ENCODE data around the gene PANK3. TPM values are rescaled to one million over a fixed set of nuclear protein-coding genes. Genes with fewer than 3 reads are reported as not detected.

Gene PANK3
- total and polyA plus RNA-seq, 4 donors, result 51.4 to 161 (median 71.1) TPM

DNA sequence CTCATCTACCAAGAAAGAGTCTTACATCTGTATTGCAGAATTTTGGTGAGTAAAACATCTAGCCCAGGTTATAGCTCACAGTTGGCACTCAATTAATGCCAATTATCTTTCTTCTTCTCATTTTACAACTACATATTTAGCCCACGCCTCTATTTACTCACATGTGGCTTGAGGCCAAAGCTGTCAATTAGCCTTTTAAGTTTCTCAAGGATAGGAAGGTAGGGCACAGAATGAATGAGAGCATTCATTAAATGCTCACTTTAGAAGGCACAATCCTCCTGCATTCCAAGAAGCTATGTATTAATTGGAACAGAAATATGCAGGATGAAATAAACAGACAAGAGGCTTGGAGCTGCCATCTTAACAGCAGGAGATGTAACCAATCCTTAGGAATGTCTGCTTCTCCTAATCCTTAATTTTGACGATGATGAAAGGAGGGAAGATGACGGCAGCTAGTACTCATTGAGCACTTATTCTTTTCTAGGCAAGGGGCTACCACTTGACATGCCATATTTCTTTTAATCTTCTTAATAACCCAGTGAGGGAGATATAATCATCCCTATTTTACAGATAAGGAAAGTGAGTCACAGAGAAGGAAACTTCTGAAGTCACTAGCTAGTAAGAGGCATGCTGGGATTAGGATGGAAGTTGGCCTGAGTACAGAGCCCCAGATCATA is 30.8 kb upstream of the PANK3 start:
- Histone ChIP-seq H3K4me3 (ENCODE audit: low read depth, low read length) (no peak overlapping the region), H3K27ac (ENCODE audit: low read depth, low read length) (peak overlapping the region; percentile 61), H3K9me3 (ENCODE audit: control insufficient read depth, insufficient read depth, low read length) (no peaks in the 10 kb centered on the region), H3K36me3 (ENCODE audit: control insufficient read depth, insufficient read depth, low read length) (no peaks in the 10 kb centered on the region), H3K4me1 (ENCODE audit: control insufficient read depth, insufficient read depth, low read length) (no peaks in the 10 kb centered on the region), H3K27me3 (ENCODE audit: control insufficient read depth, insufficient read depth, low read length) (no peaks in the 10 kb centered on the region)
- no peak for DNase-seq (ENCODE audit: low read depth in 4 of 6, low spot score in 6 of 6)
- WGBS (ENCODE audit: insufficient coverage), result no CpG with 5 or more reads among the region's 3 CpGs

- Histone ChIP-seq H3K9me3 (ENCODE audit: control insufficient read depth, insufficient read depth, low read length) (no peaks in the 10 kb centered on the region), H3K27me3 (ENCODE audit: control insufficient read depth, insufficient read depth, low read length) (no peaks in the 10 kb centered on the region), H3K36me3 (ENCODE audit: control insufficient read depth, insufficient read depth, low read length) (no peaks in the 10 kb centered on the region), H3K4me3 (ENCODE audit: low read depth, low read length) (no peak overlapping the region), H3K4me1 (ENCODE audit: control insufficient read depth, insufficient read depth, low read length) (no peaks in the 10 kb centered on the region), H3K27ac (ENCODE audit: low read depth, low read length) (no peak overlapping the region)
- WGBS (ENCODE audit: insufficient coverage), result 25% methylated on average over 1 of the region's 2 CpGs
- no peak for DNase-seq (ENCODE audit: low read depth in 4 of 6, low spot score in 6 of 6)
These were observed 29.7 kb upstream of the PANK3 start for GRCh38 chr5:168608821-168609220.

- no peak overlapping the region for H3K27ac ChIP-seq (ENCODE audit: low read depth, low read length)
- no peaks in the 10 kb centered on the region for H3K4me1 ChIP-seq (ENCODE audit: control insufficient read depth, insufficient read depth, low read length)
- H3K4me3 ChIP-seq (ENCODE audit: low read depth, low read length), result no peak overlapping the region
- H3K27me3 ChIP-seq (ENCODE audit: control insufficient read depth, insufficient read depth, low read length), result no peaks in the 10 kb centered on the region
- no peaks in the 10 kb centered on the region for H3K36me3 ChIP-seq (ENCODE audit: control insufficient read depth, insufficient read depth, low read length)
- no peaks in the 10 kb centered on the region for H3K9me3 ChIP-seq (ENCODE audit: control insufficient read depth, insufficient read depth, low read length)
- WGBS (ENCODE audit: insufficient coverage), result 100% methylated on average over 1 of the region's 6 CpGs
- peak in 1 of 6 donors; percentile 73 for DNase-seq (ENCODE audit: low read depth in 4 of 6, low spot score in 6 of 6)
These were observed 29.2 kb upstream of the PANK3 start for GRCh38 chr5:168608386-168608785.

- no peak overlapping the region for H3K4me3 ChIP-seq (ENCODE audit: low read depth, low read length)
These were observed 28.8 kb upstream of the PANK3 start for GRCh38 chr5:168607946-168608345.

DNA sequence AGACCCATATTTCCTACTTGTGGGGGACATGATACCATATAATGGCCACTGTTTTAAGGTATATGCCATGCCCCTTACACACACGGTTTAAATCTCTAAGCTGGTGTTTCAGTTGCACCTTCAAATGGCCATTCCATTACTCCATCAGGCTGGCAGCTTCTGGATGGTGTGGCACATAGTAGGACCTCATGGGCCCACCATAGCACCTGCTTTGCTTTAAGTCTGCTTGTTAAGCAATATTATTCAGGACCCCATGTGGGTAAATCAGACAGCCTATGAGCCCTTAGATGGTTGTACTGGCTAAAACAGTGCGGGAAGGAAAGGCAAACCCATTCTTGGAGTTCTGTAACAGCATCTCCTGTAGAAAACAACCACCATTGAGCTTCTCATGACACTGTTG is 27.4 kb upstream of the PANK3 start:
- DNase-seq (ENCODE audit: low read depth in 4 of 6, low spot score in 6 of 6), result no peak
- H3K4me3 ChIP-seq (ENCODE audit: low read depth, low read length), result no peak overlapping the region
- no peak overlapping the region for H3K27ac ChIP-seq (ENCODE audit: low read depth, low read length)
- no peaks in the 10 kb centered on the region for H3K36me3 ChIP-seq (ENCODE audit: control insufficient read depth, insufficient read depth, low read length)
- no CpG with 5 or more reads among the region's 2 CpGs for WGBS (ENCODE audit: insufficient coverage)
- H3K4me1 ChIP-seq (ENCODE audit: control insufficient read depth, insufficient read depth, low read length), result no peaks in the 10 kb centered on the region
- H3K9me3 ChIP-seq (ENCODE audit: control insufficient read depth, insufficient read depth, low read length), result no peaks in the 10 kb centered on the region
- H3K27me3 ChIP-seq (ENCODE audit: control insufficient read depth, insufficient read depth, low read length), result no peaks in the 10 kb centered on the region

More at GRCh38 chr5:168607946-168608345, 28.8 kb upstream of the PANK3 start:
- no peaks in the 10 kb centered on the region for H3K9me3 ChIP-seq (ENCODE audit: control insufficient read depth, insufficient read depth, low read length)
- H3K36me3 ChIP-seq (ENCODE audit: control insufficient read depth, insufficient read depth, low read length), result no peaks in the 10 kb centered on the region
- no peak for DNase-seq (ENCODE audit: low read depth in 4 of 6, low spot score in 6 of 6)
- H3K27me3 ChIP-seq (ENCODE audit: control insufficient read depth, insufficient read depth, low read length), result no peaks in the 10 kb centered on the region
- WGBS (ENCODE audit: insufficient coverage), result 100% methylated on average over 2 of the region's 2 CpGs
- H3K4me1 ChIP-seq (ENCODE audit: control insufficient read depth, insufficient read depth, low read length), result no peaks in the 10 kb centered on the region
- no peak overlapping the region for H3K27ac ChIP-seq (ENCODE audit: low read depth, low read length)

DNA sequence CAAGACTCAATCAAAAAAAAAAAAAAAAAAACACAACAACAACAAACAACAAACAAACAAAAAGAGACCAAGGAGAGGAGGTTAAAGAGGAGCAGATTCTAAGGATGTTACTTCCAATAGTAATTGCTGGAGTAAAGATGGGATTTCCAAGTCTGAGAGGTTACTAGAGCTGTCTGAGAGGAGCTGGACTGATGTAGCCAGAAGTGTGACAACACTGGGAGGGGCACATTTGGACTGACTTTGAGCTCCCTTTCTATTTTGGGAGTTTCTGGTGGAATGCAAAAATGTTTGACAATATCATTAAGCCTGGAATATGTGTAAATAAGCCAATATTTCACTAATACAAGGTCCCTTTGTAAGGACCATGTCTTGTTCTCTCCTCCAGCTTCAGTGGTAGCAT is 25.3 kb upstream of the PANK3 start:
- Histone ChIP-seq H3K36me3 (ENCODE audit: control insufficient read depth, insufficient read depth, low read length) (no peaks in the 10 kb centered on the region), H3K4me1 (ENCODE audit: control insufficient read depth, insufficient read depth, low read length) (no peaks in the 10 kb centered on the region), H3K4me3 (ENCODE audit: low read depth, low read length) (no peak overlapping the region), H3K9me3 (ENCODE audit: control insufficient read depth, insufficient read depth, low read length) (no peaks in the 10 kb centered on the region), H3K27ac (ENCODE audit: low read depth, low read length) (no peak overlapping the region), H3K27me3 (ENCODE audit: control insufficient read depth, insufficient read depth, low read length) (no peaks in the 10 kb centered on the region)
- DNase-seq (ENCODE audit: low read depth in 4 of 6, low spot score in 6 of 6), result no peak

GRCh38 chr5:168603746-168604145 is 24.6 kb upstream of the PANK3 start:
- H3K27ac ChIP-seq (ENCODE audit: low read depth, low read length), result no peak overlapping the region
- H3K9me3 ChIP-seq (ENCODE audit: control insufficient read depth, insufficient read depth, low read length), result no peaks in the 10 kb centered on the region
- no peak overlapping the region for H3K4me3 ChIP-seq (ENCODE audit: low read depth, low read length)
- no peaks in the 10 kb centered on the region for H3K4me1 ChIP-seq (ENCODE audit: control insufficient read depth, insufficient read depth, low read length)
- H3K36me3 ChIP-seq (ENCODE audit: control insufficient read depth, insufficient read depth, low read length), result no peaks in the 10 kb centered on the region
- no peaks in the 10 kb centered on the region for H3K27me3 ChIP-seq (ENCODE audit: control insufficient read depth, insufficient read depth, low read length)
- no peak for DNase-seq (ENCODE audit: low read depth in 4 of 6, low spot score in 6 of 6)

- no peak for DNase-seq (ENCODE audit: low read depth in 4 of 6, low spot score in 6 of 6)
- Histone ChIP-seq H3K4me1 (ENCODE audit: control insufficient read depth, insufficient read depth, low read length) (no peaks in the 10 kb centered on the region), H3K27me3 (ENCODE audit: control insufficient read depth, insufficient read depth, low read length) (no peaks in the 10 kb centered on the region), H3K36me3 (ENCODE audit: control insufficient read depth, insufficient read depth, low read length) (no peaks in the 10 kb centered on the region), H3K9me3 (ENCODE audit: control insufficient read depth, insufficient read depth, low read length) (no peaks in the 10 kb centered on the region), H3K4me3 (ENCODE audit: low read depth, low read length) (no peak overlapping the region), H3K27ac (ENCODE audit: low read depth, low read length) (no peak overlapping the region)
These were observed 23.3 kb upstream of the PANK3 start for GRCh38 chr5:168602517-168602916.

GRCh38 chr5:168601972-168602371 is 22.8 kb upstream of the PANK3 start:
- Histone ChIP-seq H3K4me3 (ENCODE audit: low read depth, low read length) (no peak overlapping the region), H3K36me3 (ENCODE audit: control insufficient read depth, insufficient read depth, low read length) (no peaks in the 10 kb centered on the region), H3K4me1 (ENCODE audit: control insufficient read depth, insufficient read depth, low read length) (no peaks in the 10 kb centered on the region), H3K27ac (ENCODE audit: low read depth, low read length) (no peak overlapping the region), H3K9me3 (ENCODE audit: control insufficient read depth, insufficient read depth, low read length) (no peaks in the 10 kb centered on the region), H3K27me3 (ENCODE audit: control insufficient read depth, insufficient read depth, low read length) (no peaks in the 10 kb centered on the region)
- no peak for DNase-seq (ENCODE audit: low read depth in 4 of 6, low spot score in 6 of 6)
- WGBS (ENCODE audit: insufficient coverage), result no CpG with 5 or more reads among the region's 2 CpGs

DNA sequence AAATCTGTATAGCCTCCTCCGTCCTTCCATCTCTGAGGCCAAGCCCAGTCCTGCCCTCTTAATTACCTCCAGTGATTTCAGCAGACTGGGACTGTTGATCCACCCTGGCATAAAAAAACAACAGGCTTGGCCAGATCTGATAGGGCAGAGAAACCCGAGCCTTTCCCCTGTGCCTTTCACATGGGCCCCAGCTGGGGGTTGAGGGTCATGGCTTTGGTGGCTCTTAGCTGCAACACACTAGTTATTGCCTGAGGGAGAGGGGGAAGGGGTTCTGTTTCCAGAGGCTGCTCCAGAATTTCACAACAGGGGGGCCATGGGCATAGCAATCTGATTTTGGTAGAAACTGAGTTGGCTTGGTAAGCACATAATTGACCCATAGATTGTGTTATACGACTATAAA is 21.2 kb upstream of the PANK3 start:
- Histone ChIP-seq H3K36me3 (ENCODE audit: control insufficient read depth, insufficient read depth, low read length) (no peaks in the 10 kb centered on the region), H3K4me3 (ENCODE audit: low read depth, low read length) (no peak overlapping the region), H3K27me3 (ENCODE audit: control insufficient read depth, insufficient read depth, low read length) (no peaks in the 10 kb centered on the region), H3K9me3 (ENCODE audit: control insufficient read depth, insufficient read depth, low read length) (no peaks in the 10 kb centered on the region), H3K27ac (ENCODE audit: low read depth, low read length) (no peak overlapping the region), H3K4me1 (ENCODE audit: control insufficient read depth, insufficient read depth, low read length) (no peaks in the 10 kb centered on the region)
- 70% methylated on average over 2 of the region's 3 CpGs for WGBS (ENCODE audit: insufficient coverage)
- no peak for DNase-seq (ENCODE audit: low read depth in 4 of 6, low spot score in 6 of 6)

Data from spinal cord (tissue), 10 donors.